A549 (cell line): ENCODE measurements around the gene TP73. TPM values are rescaled to one million over a fixed set of nuclear protein-coding genes. Genes with fewer than 3 reads are reported as not detected.

Source experiments
- ATAC-seq, 2 experiments: fragments of 200-7000 bp in 1 of 2; fragments of >200 bp in 1 of 2; cut with Nextera tagmentation in 1 of 2; cut with Tn5 transposase in 1 of 2; 3 replicates each; pipeline versions ENCODE4 v1.8.0 to v1.9.1; 2018 to 2020; ENCODE audit warnings: mild to moderate bottlenecking in 1 of 2, moderate library complexity in 1 of 2
- CTCF ChIA-PET: fragments of 300-600 bp; sonication (Branson Sonifier 250); formaldehyde crosslinking; extraction: SDS; loops from one replicate; lab custom pipeline; 2021; ENCODE audit warnings: antibody characterized with exemption, inconsistent platforms; lab: Yijun Ruan, JAX
- POLR2A ChIA-PET: fragments of 350-600 bp; formaldehyde crosslinking; extraction: SDS; loops from one replicate; lab custom pipeline; 2021; ENCODE audit warnings: antibody characterized with exemption, inconsistent platforms; lab: Yijun Ruan, JAX
- DNase-seq, 2 experiments: peaks; one replicate each; pipeline versions ENCODE4 v3.0.0 to v3.0.0-alpha.2; 2011 to 2016; ENCODE audit warnings: low read depth in 1 of 2, low spot score in 1 of 2
- FAIRE-seq: peaks from 2 replicates; lab custom pipeline; 2011; peaks lifted over from hg19 to GRCh38; lab: Jason Lieb, UNC
- H3K27ac ChIP-seq, 2 experiments: fragments of >200 bp; sonication (Bioruptor Twin); formaldehyde crosslinking; 3 replicates each; pipeline ENCODE4 v1.5.1; 2016 to 2017
- H3K4me1 ChIP-seq: fragments of >200 bp; sonication (Bioruptor Twin); formaldehyde crosslinking; 3 replicates; pipeline ENCODE4 v1.6.1; 2016
- H3K4me2 ChIP-seq: fragments of >200 bp; sonication (Bioruptor Twin); formaldehyde crosslinking; 3 replicates; pipeline ENCODE4 v1.6.1; 2016
- H3K4me3 ChIP-seq: fragments of >200 bp; sonication (Bioruptor Twin); formaldehyde crosslinking; 3 replicates; pipeline ENCODE4 v1.5.1; 2016
- H3K9me3 ChIP-seq: fragments of >200 bp; sonication (Bioruptor Twin); formaldehyde crosslinking; 3 replicates; pipeline ENCODE4 v1.6.1; 2016
- BCL3 ChIP-seq: fragments of >200 bp; sonication (Bioruptor Twin); formaldehyde crosslinking; IDR thresholded peaks from 3 replicates; pipeline ENCODE4 v1.6.1; 2016
- BHLHE40 ChIP-seq: IDR thresholded peaks from 2 replicates; pipeline ENCODE4 v1.6.1; 2012; ENCODE audit warnings: low read depth, low read length, inconsistent platforms
- CBX2 ChIP-seq: fragments of 200-600 bp; sonication (generic); IDR thresholded peaks from 2 replicates; pipeline ENCODE4 v1.6.1; 2016; ENCODE audit warnings: low read depth, mild to moderate bottlenecking, borderline replicate concordance
- CBX8 ChIP-seq: fragments of 200-600 bp; sonication (generic); IDR thresholded peaks from 2 replicates; pipeline ENCODE4 v1.6.1; 2016
- CHD2 ChIP-seq: fragments of 150-350 bp; IDR thresholded peaks from 2 replicates; pipeline ENCODE4 v1.6.1; 2014; ENCODE audit warnings: low read length; ENCODE audit not compliant: partially characterized antibody
- ELK1 ChIP-seq: fragments of 150-350 bp; IDR thresholded peaks from 2 replicates; pipeline ENCODE4 v1.6.1; 2014; ENCODE audit warnings: low read depth, mild to moderate bottlenecking, low read length
- EP300 ChIP-seq, 2 experiments: fragments of >200 bp; sonication (Bioruptor Twin); formaldehyde crosslinking; IDR thresholded peaks; 2 replicates in 1 of 2; 3 replicates in 1 of 2; pipeline ENCODE4 v1.6.1; 2016 to 2017
- FOSB ChIP-seq: fragments of 250-450 bp; sonication (Bioruptor Pico); IDR thresholded peaks from 2 replicates; pipeline ENCODE4 v1.5.0; 2020; ENCODE audit warnings: mild to moderate bottlenecking, moderate library complexity
- JUNB ChIP-seq: fragments of >200 bp; sonication (Bioruptor Twin); formaldehyde crosslinking; IDR thresholded peaks from 2 replicates; pipeline ENCODE4 v1.6.1; 2016
- POLR2A ChIP-seq: IDR thresholded peaks from 2 replicates; pipeline ENCODE4 v1.6.1; 2012; ENCODE audit warnings: mild to moderate bottlenecking, low read length
- RCOR1 ChIP-seq: fragments of 150-350 bp; IDR thresholded peaks from 2 replicates; pipeline ENCODE4 v1.6.1; 2014; ENCODE audit warnings: antibody characterized with exemption, low read length, low read depth
- RFX5 ChIP-seq: fragments of 450-650 bp; IDR thresholded peaks from 2 replicates; pipeline ENCODE4 v1.7.1; 2014; ENCODE audit warnings: antibody characterized with exemption, mild to moderate bottlenecking, moderate library complexity
- RNF2 ChIP-seq: fragments of 200-600 bp; sonication (generic); IDR thresholded peaks from 2 replicates; pipeline ENCODE4 v1.6.1; 2016; ENCODE audit warnings: low read depth, mild to moderate bottlenecking, antibody characterized with exemption, moderate library complexity, borderline replicate concordance
- SREBF2 ChIP-seq: fragments of 450-650 bp; IDR thresholded peaks from 2 replicates; pipeline ENCODE4 v1.6.1; 2014; ENCODE audit warnings: mild to moderate bottlenecking, moderate library complexity
- ZSCAN20 ChIP-seq: fragments of 250-450 bp; sonication (Bioruptor Pico); IDR thresholded peaks from 2 replicates; pipeline ENCODE4 v1.8.0; 2022; ENCODE audit warnings: mild to moderate bottlenecking, moderate library complexity
- WGBS: methylation state at CpG from one replicate; pipeline ENCODE4 v1.1.6; 2017; ENCODE audit errors: missing lambda C conversion rate; 5-methylcytosine and 5-hydroxymethylcytosine counted together
- polyA plus RNA-seq, 4 experiments: library from polyadenylated mRNA; depleted of rRNA in 3 of 4; stranded (reverse); fragments of >200 nt; fragmentation: RNase III in 1 of 4; extraction: RNeasy Plus Mini Kit Qiagen cat#74134 plus additional on column Dnase treatment in 1 of 4; gene quantifications; 2 replicates in 3 of 4; 3 replicates in 1 of 4; pipeline ENCODE4 v1.2.3, GENCODE V29; 2011 to 2017
- TF ChIP-seq, protein P1 (sequence below): fragments of 250-450 bp; sonication (Bioruptor Pico); IDR thresholded peaks from 2 replicates; pipeline ENCODE4 v1.5.0; 2021; ENCODE audit warnings: mild to moderate bottlenecking, moderate library complexity, borderline replicate concordance

The TP73 gene
- polyA plus RNA-seq, 2 of the 4 experiments (the other 2 are of a cell fraction) = 0.01 to 0.25 TPM

GRCh38 chr1:3696689-3697088 is 44.4 kb downstream of the TP73 start:
- H3K4me2 ChIP-seq = no peak overlapping the region
- CTCF ChIA-PET = no interaction called here
- H3K9me3 ChIP-seq = no peaks in the 10 kb centered on the region
- H3K27ac ChIP-seq = no peak overlapping the region
- H3K4me3 ChIP-seq = no peak overlapping the region
- TF ChIP-seq SREBF2 = no peak
- no peak for TF ChIP-seq ELK1
- TF ChIP-seq BHLHE40 = no peak
- no peak for TF ChIP-seq CHD2
- TF ChIP-seq, all 56 proteins: peak for 0
- WGBS = 87% methylated on average over 8 of the region's 9 CpGs
- ATAC-seq (no peak), FAIRE-seq (no peak), DNase-seq (no peak)
- H3K4me1 ChIP-seq = no peaks in the 10 kb centered on the region; the same call in 2 of the 3 replicates
- POLR2A ChIA-PET = no interaction called here

- TF ChIP-seq CHD2 (no peak), POLR2A (no peak)
- TF ChIP-seq, protein P1, sequence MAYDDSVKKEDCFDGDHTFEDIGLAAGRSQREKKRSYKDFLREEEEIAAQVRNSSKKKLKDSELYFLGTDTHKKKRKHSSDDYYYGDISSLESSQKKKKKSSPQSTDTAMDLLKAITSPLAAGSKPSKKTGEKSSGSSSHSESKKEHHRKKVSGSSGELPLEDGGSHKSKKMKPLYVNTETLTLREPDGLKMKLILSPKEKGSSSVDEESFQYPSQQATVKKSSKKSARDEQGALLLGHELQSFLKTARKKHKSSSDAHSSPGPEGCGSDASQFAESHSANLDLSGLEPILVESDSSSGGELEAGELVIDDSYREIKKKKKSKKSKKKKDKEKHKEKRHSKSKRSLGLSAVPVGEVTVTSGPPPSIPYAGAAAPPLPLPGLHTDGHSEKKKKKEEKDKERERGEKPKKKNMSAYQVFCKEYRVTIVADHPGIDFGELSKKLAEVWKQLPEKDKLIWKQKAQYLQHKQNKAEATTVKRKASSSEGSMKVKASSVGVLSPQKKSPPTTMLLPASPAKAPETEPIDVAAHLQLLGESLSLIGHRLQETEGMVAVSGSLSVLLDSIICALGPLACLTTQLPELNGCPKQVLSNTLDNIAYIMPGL (CRISPR knock-in tag) = no peak
- H3K4me3 ChIP-seq = no peak overlapping the region
- no peak for FAIRE-seq
- H3K9me3 ChIP-seq = no peaks in the 10 kb centered on the region
- WGBS = 93% methylated on average over 22 of the region's 22 CpGs
- ChIA-PET CTCF (no interaction called here), POLR2A (no interaction called here)
- H3K27ac ChIP-seq = no peak overlapping the region
- no peak overlapping the region for H3K4me2 ChIP-seq
- ATAC-seq = no peak
- DNase-seq = no peak
- H3K4me1 ChIP-seq = no peaks in the 10 kb centered on the region; the same call in 2 of the 3 replicates
Measured at GRCh38 chr1:3697104-3697503, 44.8 kb downstream of the TP73 start.

GRCh38 chr1:3697810-3698209 is 45.5 kb downstream of the TP73 start:
- TF ChIP-seq BCL3 (no peak), CBX8 (no peak), RFX5 (no peak), CBX2 (no peak), ZSCAN20 (no peak), JUNB (no peak), RNF2 (no peak), FOSB (CRISPR knock-in tag) (no peak), SREBF2 (no peak), RCOR1 (no peak), EP300 (IDR thresholded peaks at IDR 0.05) (no peak)
- TF ChIP-seq, all 56 proteins: peak for 0
- ATAC-seq (no peak), FAIRE-seq (no peak), DNase-seq (no peak)
- Histone ChIP-seq H3K9me3 (no peaks in the 10 kb centered on the region), H3K27ac (no peak overlapping the region), H3K4me1 (no peaks in the 10 kb centered on the region; the same call in 2 of the 3 replicates), H3K4me3 (no peak overlapping the region), H3K4me2 (no peak overlapping the region)
- ChIA-PET POLR2A (no interaction called here), CTCF (no interaction called here)
- WGBS = 73% methylated on average over 11 of the region's 12 CpGs
